Mesenchymal stem cell (in vitro differentiated cells and primary cell): ENCODE results near the gene BEX3.

Experiments used
- DNase-seq: peaks from one replicate; pipeline ENCODE4 v3.0.0-alpha.2; 2013
- H2AFZ ChIP-seq: one replicate; pipeline ENCODE4 v1.6.1; 2013; ENCODE audit warnings: low read depth, mild to moderate bottlenecking, control low read depth, inconsistent platforms, low read length, moderate library complexity
- H2AK5ac ChIP-seq: 2 replicates; pipeline ENCODE4 v1.6.1; 2013; ENCODE audit warnings: low read length, moderate library complexity, mild to moderate bottlenecking, inconsistent platforms; ENCODE audit not compliant: severe bottlenecking
- H2BK120ac ChIP-seq: one replicate; pipeline ENCODE4 v1.6.1; 2013; ENCODE audit warnings: low read depth, mild to moderate bottlenecking, inconsistent platforms, low read length, moderate library complexity
- H2BK12ac ChIP-seq, 2 experiments: one replicate each; pipeline ENCODE4 v1.6.1; 2013; ENCODE audit warnings: inconsistent platforms in 2 of 2, low read length in 2 of 2, mild to moderate bottlenecking in 2 of 2, moderate library complexity in 2 of 2, control low read depth in 1 of 2
- H2BK15ac ChIP-seq: one replicate; pipeline ENCODE4 v1.6.1; 2013; ENCODE audit warnings: mild to moderate bottlenecking, low read depth, inconsistent platforms; ENCODE audit not compliant: poor library complexity, severe bottlenecking
- H2BK5ac ChIP-seq: 2 replicates; pipeline ENCODE4 v1.6.1; 2013; ENCODE audit warnings: low read depth, mild to moderate bottlenecking, low read length, control low read depth, inconsistent platforms; ENCODE audit not compliant: poor library complexity, severe bottlenecking
- H3K14ac ChIP-seq, 2 experiments: one replicate each; pipeline ENCODE4 v1.6.1; 2013; ENCODE audit warnings: inconsistent platforms in 2 of 2, low read length in 2 of 2, control low read depth in 1 of 2, mild to moderate bottlenecking in 1 of 2, moderate library complexity in 1 of 2
- H3K18ac ChIP-seq, 2 experiments: one replicate each; pipeline ENCODE4 v1.6.1; 2013; ENCODE audit warnings: inconsistent platforms in 2 of 2, low read length in 2 of 2, control low read depth in 1 of 2, low read depth in 1 of 2, mild to moderate bottlenecking in 1 of 2
- H3K23ac ChIP-seq, 2 experiments: one replicate each; pipeline ENCODE4 v1.6.1; 2013; ENCODE audit warnings: inconsistent platforms in 2 of 2, low read length in 2 of 2, mild to moderate bottlenecking in 2 of 2, moderate library complexity in 2 of 2, control low read depth in 1 of 2
- H3K27ac ChIP-seq: 2 replicates; pipeline ENCODE4 v1.5.1; 2013; ENCODE audit warnings: mild to moderate bottlenecking, moderate library complexity, low read length, control low read depth, inconsistent platforms; ENCODE audit not compliant: poor library complexity, severe bottlenecking
- H3K27me3 ChIP-seq, 2 experiments: 2 replicates each; pipeline versions ENCODE4 v1.6.1 to v1.7.0; 2013; ENCODE audit warnings: low read length in 2 of 2, mild to moderate bottlenecking in 2 of 2, moderate library complexity in 2 of 2, control low read depth in 1 of 2, inconsistent platforms in 1 of 2; ENCODE audit not compliant: control insufficient read depth in 1 of 2, insufficient read depth in 1 of 2
- H3K36me3 ChIP-seq, 2 experiments: 2 replicates each; pipeline versions ENCODE4 v1.6.1 to v1.7.0; 2013; ENCODE audit warnings: low read length in 2 of 2, control low read depth in 1 of 2, inconsistent platforms in 1 of 2, low read depth in 1 of 2, mild to moderate bottlenecking in 1 of 2; ENCODE audit not compliant: insufficient read depth in 2 of 2, control insufficient read depth in 1 of 2
- H3K4ac ChIP-seq, 2 experiments: one replicate each; pipeline ENCODE4 v1.6.1; 2013; ENCODE audit warnings: inconsistent platforms in 2 of 2, low read length in 2 of 2, mild to moderate bottlenecking in 2 of 2, moderate library complexity in 2 of 2, control low read depth in 1 of 2, low read depth in 1 of 2
- H3K4me1 ChIP-seq: 2 replicates; pipeline ENCODE4 v1.6.1; 2013; ENCODE audit warnings: low read depth, low read length, control low read depth; ENCODE audit not compliant: control insufficient read depth, insufficient read depth
- H3K4me2 ChIP-seq: 2 replicates; pipeline ENCODE4 v1.6.1; 2013; ENCODE audit warnings: low read length, mild to moderate bottlenecking, inconsistent platforms; ENCODE audit not compliant: poor library complexity, severe bottlenecking
- H3K4me3 ChIP-seq, 2 experiments: 2 replicates each; pipeline versions ENCODE4 v1.5.1 to v1.7.0; 2013; ENCODE audit warnings: low read length in 2 of 2, mild to moderate bottlenecking in 2 of 2, control low read depth in 1 of 2, low read depth in 1 of 2; ENCODE audit not compliant: insufficient read depth in 1 of 2
- H3K79me1 ChIP-seq: replicated peaks from 2 replicates; pipeline ENCODE4 v1.6.1; 2013; ENCODE audit warnings: mild to moderate bottlenecking, control low read depth, low read length, inconsistent platforms; ENCODE audit not compliant: poor library complexity, severe bottlenecking
- H3K9ac ChIP-seq: 2 replicates; pipeline ENCODE4 v1.7.0; 2013; ENCODE audit warnings: mild to moderate bottlenecking, low read length, moderate library complexity
- H3K9me3 ChIP-seq: 2 replicates; pipeline ENCODE4 v1.7.0; 2013; ENCODE audit warnings: mild to moderate bottlenecking, low read length; ENCODE audit not compliant: control insufficient read depth
- H4K8ac ChIP-seq: one replicate; pipeline ENCODE4 v1.6.1; 2013; ENCODE audit warnings: inconsistent platforms, mild to moderate bottlenecking, low read length, moderate library complexity
- H4K91ac ChIP-seq: one replicate; pipeline ENCODE4 v1.6.1; 2013; ENCODE audit warnings: mild to moderate bottlenecking, low read length, inconsistent platforms
- WGBS: methylation state at CpG from one replicate; pipeline ENCODE4 v1.1.7; 2013; ENCODE audit warnings: mixed read lengths; 5-methylcytosine and 5-hydroxymethylcytosine counted together

Gene BEX3

DNA sequence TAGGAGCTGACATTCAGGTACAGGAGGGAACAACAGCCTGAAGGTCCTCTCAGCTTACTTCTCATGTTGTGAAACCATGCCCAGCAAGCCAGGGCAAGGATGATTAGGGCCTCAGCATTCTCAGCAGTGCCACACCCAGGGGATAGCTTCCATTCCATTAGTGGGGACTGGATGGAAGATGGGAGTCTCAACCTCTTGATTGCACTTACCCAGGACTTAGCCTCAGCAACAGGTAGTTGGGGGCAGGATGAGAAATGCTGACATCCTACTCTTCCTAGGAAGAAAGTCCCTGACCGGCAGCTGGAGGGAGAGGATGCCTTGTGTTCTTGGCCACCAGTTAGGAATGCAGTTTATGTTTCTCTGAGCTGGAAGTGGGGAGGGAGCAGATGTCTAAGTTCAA lies 8.8 kb upstream of the BEX3 start:
- Histone ChIP-seq H3K4me2 (no peak overlapping the region), H4K8ac (peak overlapping the region; percentile 27), H2BK5ac (no peak overlapping the region), H3K4ac (peak overlapping the region in 1 of 2 experiments; percentile 13), H3K23ac (no peak overlapping the region), H3K4me3 (no peak overlapping the region), H2BK120ac (no peak overlapping the region), H2AK5ac (no peak overlapping the region), H3K79me1 (no peaks in the 10 kb centered on the region), H3K27me3 (peaks cover 0 to 4% of the 10 kb centered on the region in 2 experiments), H2BK15ac (no peak overlapping the region), H2BK12ac (no peak overlapping the region), H3K18ac (peak overlapping the region; percentile 34 to 44), H3K9ac (no peak overlapping the region), H2AFZ (no peak overlapping the region), H3K4me1 (peaks cover 3% of the 10 kb centered on the region), H3K14ac (no peak overlapping the region), H4K91ac (no peak overlapping the region), H3K9me3 (no peaks in the 10 kb centered on the region), H3K36me3 (no peaks in the 10 kb centered on the region), H3K27ac (no peak overlapping the region)
- 33% methylated on average over 1 of the region's 1 CpG for WGBS
- DNase-seq = peak; percentile 23

DNA sequence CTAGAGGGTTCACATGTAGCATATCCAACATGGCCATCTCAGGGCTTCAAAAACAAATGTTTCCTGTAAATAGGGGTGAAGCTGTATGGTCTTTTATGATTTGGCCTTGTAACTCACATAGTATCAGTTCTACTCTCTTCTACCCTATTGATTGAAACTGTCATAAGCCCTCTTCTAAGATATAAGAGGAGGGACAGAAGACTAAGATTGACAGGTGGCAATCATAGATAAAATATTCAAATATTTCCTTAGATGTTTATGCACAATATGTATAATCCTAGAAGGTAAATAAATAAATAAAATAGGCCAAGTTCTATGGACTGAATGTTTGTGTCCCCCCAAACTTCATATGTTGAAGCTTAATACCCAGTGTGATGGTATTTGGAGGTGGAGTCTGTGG lies 6.9 kb upstream of the BEX3 start:
- H2AK5ac ChIP-seq = no peak overlapping the region
- no peak for DNase-seq
- H3K4me2 ChIP-seq = no peak overlapping the region
- no peak overlapping the region for H2BK5ac ChIP-seq
- no peaks in the 10 kb centered on the region for H3K9me3 ChIP-seq
- no peaks in the 10 kb centered on the region for H3K79me1 ChIP-seq
- no peak overlapping the region for H3K23ac ChIP-seq
- H3K36me3 ChIP-seq = no peaks in the 10 kb centered on the region
- no peak overlapping the region for H4K8ac ChIP-seq
- peaks cover 3% of the 10 kb centered on the region for H3K4me1 ChIP-seq
- no peak overlapping the region for H2BK120ac ChIP-seq
- H3K4me3 ChIP-seq = no peak overlapping the region
- no peak overlapping the region for H3K4ac ChIP-seq
- no peak overlapping the region for H3K18ac ChIP-seq
- no peak overlapping the region for H3K27ac ChIP-seq
- peaks cover 0 to 4% of the 10 kb centered on the region in 2 experiments for H3K27me3 ChIP-seq
- H2BK12ac ChIP-seq = no peak overlapping the region
- no peak overlapping the region for H2AFZ ChIP-seq
- no peak overlapping the region for H3K14ac ChIP-seq
- H4K91ac ChIP-seq = no peak overlapping the region
- no peak overlapping the region for H2BK15ac ChIP-seq
- H3K9ac ChIP-seq = no peak overlapping the region

- Histone ChIP-seq H3K18ac (no peak overlapping the region), H2BK120ac (no peak overlapping the region), H3K14ac (no peak overlapping the region), H2AFZ (no peak overlapping the region), H2BK12ac (no peak overlapping the region), H4K8ac (no peak overlapping the region), H3K36me3 (no peaks in the 10 kb centered on the region), H2BK5ac (no peak overlapping the region), H3K27me3 (peaks cover 0 to 4% of the 10 kb centered on the region in 2 experiments), H3K79me1 (no peaks in the 10 kb centered on the region), H3K27ac (no peak overlapping the region), H3K9ac (no peak overlapping the region), H2BK15ac (no peak overlapping the region), H4K91ac (no peak overlapping the region), H3K4ac (no peak overlapping the region), H3K4me3 (no peak overlapping the region), H3K9me3 (no peaks in the 10 kb centered on the region), H3K4me2 (no peak overlapping the region), H2AK5ac (no peak overlapping the region), H3K4me1 (peaks cover 3% of the 10 kb centered on the region), H3K23ac (no peak overlapping the region)
- WGBS = 100% methylated on average over 1 of the region's 2 CpGs
- DNase-seq = no peak
Measured at GRCh38 chrX:103372886-103373285, 3.5 kb upstream of the BEX3 start.

DNA sequence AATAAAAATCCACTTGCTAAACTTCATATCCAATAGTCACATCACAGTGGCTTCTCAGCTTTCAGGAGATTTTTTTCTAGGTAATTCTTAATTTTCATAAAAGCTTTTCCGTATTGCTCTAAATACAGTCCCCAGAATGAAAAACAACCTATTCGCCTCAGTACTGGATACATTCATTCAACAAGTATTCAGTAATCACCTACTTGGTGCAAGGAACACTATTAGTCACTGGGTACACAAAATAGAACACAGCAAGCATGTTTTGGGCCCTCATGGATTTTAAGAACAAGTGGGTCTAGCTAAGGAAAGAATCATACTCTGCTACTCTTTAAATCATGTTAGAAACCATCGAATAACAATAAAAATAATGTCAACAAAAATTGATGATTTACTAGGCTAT lies 2.8 kb upstream of the BEX3 start:
- H3K4me1 ChIP-seq = peaks cover 3% of the 10 kb centered on the region
- H3K4ac ChIP-seq = no peak overlapping the region
- no peak for DNase-seq
- no peak overlapping the region for H3K4me2 ChIP-seq
- H3K18ac ChIP-seq = no peak overlapping the region
- WGBS = 89% methylated on average over 2 of the region's 3 CpGs
- H3K27ac ChIP-seq = no peak overlapping the region
- no peak overlapping the region for H3K14ac ChIP-seq
- H2BK120ac ChIP-seq = no peak overlapping the region
- no peak overlapping the region for H4K8ac ChIP-seq
- no peak overlapping the region for H4K91ac ChIP-seq
- H3K27me3 ChIP-seq = peaks cover 0 to 4% of the 10 kb centered on the region in 2 experiments
- H2AFZ ChIP-seq = no peak overlapping the region
- no peak overlapping the region for H3K23ac ChIP-seq
- no peak overlapping the region for H2BK12ac ChIP-seq
- no peak overlapping the region for H2BK15ac ChIP-seq
- no peaks in the 10 kb centered on the region for H3K9me3 ChIP-seq
- no peak overlapping the region for H3K4me3 ChIP-seq
- peaks cover 0 to 1% of the 10 kb centered on the region in 2 experiments for H3K36me3 ChIP-seq
- H3K79me1 ChIP-seq = no peaks in the 10 kb centered on the region
- H2AK5ac ChIP-seq = no peak overlapping the region
- H2BK5ac ChIP-seq = no peak overlapping the region
- no peak overlapping the region for H3K9ac ChIP-seq
